Lower leg skin (tissue), 3 donors: ENCODE measurements around the gene BCAS1.

Source experiments
- CTCF ChIP-seq, 3 donors: fragments of 450-650 bp; IDR thresholded peaks; one replicate each; pipeline ENCODE4 v1.5.1; 2016; ENCODE audit warnings: antibody characterized with exemption in 3 of 3, mild to moderate bottlenecking in 3 of 3, moderate library complexity in 2 of 3
- POLR2A ChIP-seq, 2 donors: fragments of 450-650 bp; IDR thresholded peaks; one replicate each; pipeline ENCODE4 v1.6.1; 2016 to 2017; ENCODE audit warnings: antibody characterized with exemption in 2 of 2, mild to moderate bottlenecking in 1 of 2, moderate library complexity in 1 of 2

- TF ChIP-seq CTCF (IDR thresholded peaks at IDR 0.05) (no peak), POLR2A (IDR thresholded peaks at IDR 0.05) (no peak)
Measured at GRCh38 chr20:54069501-54069971, 858 bp downstream of the BCAS1 start.
